Measurements from ENCODE around the gene PJVK. TPM values are rescaled to one million over a fixed set of nuclear protein-coding genes. Genes with fewer than 3 reads are reported as not detected.

Gene PJVK
- total and polyA plus RNA-seq, 10 donors, result 1.0 to 8.2 (median 2.2) TPM

DNA sequence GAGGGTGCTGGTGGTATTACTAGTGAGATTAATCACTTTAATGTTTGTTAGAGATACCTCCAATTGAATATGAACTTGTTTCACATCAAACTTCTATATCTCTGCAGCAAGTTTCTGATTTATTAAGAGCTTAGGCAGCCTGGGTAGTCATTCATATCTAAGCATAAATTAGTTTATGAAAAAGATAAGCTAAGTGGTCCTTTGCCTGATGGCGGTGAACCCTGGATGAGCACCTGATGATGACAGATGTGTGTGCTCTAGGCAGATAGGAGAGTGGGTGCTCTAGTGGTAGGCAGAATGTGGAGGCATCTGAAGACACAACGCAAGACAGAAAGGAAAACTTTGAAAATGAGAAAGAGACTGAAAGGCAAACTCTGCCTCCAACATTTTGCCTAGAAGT is 22.2 kb downstream of the PJVK start:
- WGBS, 5 donors, result 93 to 100% (median 95%) methylated on average over 2 of the region's 2 CpGs
- TF ChIP-seq, protein P1, sequence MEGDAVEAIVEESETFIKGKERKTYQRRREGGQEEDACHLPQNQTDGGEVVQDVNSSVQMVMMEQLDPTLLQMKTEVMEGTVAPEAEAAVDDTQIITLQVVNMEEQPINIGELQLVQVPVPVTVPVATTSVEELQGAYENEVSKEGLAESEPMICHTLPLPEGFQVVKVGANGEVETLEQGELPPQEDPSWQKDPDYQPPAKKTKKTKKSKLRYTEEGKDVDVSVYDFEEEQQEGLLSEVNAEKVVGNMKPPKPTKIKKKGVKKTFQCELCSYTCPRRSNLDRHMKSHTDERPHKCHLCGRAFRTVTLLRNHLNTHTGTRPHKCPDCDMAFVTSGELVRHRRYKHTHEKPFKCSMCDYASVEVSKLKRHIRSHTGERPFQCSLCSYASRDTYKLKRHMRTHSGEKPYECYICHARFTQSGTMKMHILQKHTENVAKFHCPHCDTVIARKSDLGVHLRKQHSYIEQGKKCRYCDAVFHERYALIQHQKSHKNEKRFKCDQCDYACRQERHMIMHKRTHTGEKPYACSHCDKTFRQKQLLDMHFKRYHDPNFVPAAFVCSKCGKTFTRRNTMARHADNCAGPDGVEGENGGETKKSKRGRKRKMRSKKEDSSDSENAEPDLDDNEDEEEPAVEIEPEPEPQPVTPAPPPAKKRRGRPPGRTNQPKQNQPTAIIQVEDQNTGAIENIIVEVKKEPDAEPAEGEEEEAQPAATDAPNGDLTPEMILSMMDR (IDR thresholded peaks at IDR 0.05 in 8 of 11, conservative IDR thresholded peaks at IDR 0.05 in 3 of 11), result no peak
- TF ChIP-seq POLR2A (IDR thresholded peaks at IDR 0.05), result no peak
- Histone ChIP-seq H3K36me3 (peaks cover 0 to 11% (median 0%) of the 10 kb centered on the region in 6 donors), H3K27ac (no peak overlapping the region), H3K4me3 (no peak overlapping the region), H3K4me1 (peaks cover 0 to 13% (median 12%) of the 10 kb centered on the region in 6 donors), H3K27me3 (replicated peaks in 1 of 7) (no peaks in the 10 kb centered on the region), H3K9me3 (no peaks in the 10 kb centered on the region)
- DNase-seq, result no peak
- intact Hi-C loops (cut with DNase I; ENCODE audit: low total_unique reads), result no loop called here

DNA sequence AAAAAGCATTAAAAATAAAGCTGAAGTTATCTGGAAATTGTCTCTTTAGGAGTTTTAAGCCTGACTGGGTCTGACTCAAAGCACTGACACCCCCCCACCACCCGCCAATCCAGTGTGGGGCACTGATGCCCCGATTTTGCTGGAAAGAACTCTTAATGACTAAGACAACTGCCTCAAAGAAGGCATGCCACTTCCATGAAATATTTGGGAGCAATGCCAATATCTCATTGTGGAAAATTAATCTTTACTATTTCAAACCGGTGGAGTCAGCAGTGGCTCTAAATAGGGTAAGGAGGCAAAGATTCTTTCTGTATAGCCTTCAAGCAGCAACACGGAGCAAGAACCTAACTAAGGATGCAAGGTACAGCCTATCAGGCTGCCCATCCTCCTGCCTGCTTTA is 22.8 kb downstream of the PJVK start:
- Histone ChIP-seq H3K4me1 (peaks cover 0 to 13% (median 12%) of the 10 kb centered on the region in 6 donors), H3K27ac (no peak overlapping the region), H3K4me3 (no peak overlapping the region), H3K27me3 (replicated peaks in 1 of 7) (no peaks in the 10 kb centered on the region), H3K36me3 (peaks cover 0 to 7% (median 0%) of the 10 kb centered on the region in 6 donors), H3K9me3 (no peaks in the 10 kb centered on the region)
- DNase-seq, result no peak
- TF ChIP-seq POLR2A (IDR thresholded peaks at IDR 0.05) (no peak), POLR2AphosphoS5 (IDR thresholded peaks at IDR 0.05) (no peak)
- TF ChIP-seq, protein P1 (IDR thresholded peaks at IDR 0.05 in 8 of 11, conservative IDR thresholded peaks at IDR 0.05 in 3 of 11), result no peak
- 84 to 87% (median 84%) methylated on average over 4 of the region's 4 CpGs for WGBS, 5 donors
- intact Hi-C loops (cut with DNase I; ENCODE audit: low total_unique reads), result no loop called here

DNA sequence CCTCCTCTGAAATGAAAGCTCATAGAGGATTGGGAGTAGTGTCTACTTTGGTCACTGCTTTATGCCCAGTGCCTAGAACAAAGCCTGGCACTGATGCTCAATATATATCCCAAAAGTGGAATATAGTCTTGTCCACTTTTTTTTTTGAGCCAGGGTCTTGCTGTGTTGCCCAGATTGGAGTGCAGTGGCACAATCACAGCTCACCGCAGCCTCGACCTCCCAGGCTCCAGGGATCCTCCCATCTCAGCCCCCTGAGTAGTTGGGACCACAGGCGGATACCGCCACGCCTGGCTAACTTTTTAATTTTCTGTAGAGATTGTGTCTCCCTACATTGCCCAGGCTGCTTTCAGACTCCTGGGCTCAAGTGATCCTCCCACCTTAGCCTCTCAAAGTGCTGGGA is 23.4 kb downstream of the PJVK start:
- no peaks in the 10 kb centered on the region for H3K27me3 ChIP-seq (replicated peaks in 1 of 7)
- WGBS, 5 donors, result 95 to 99% (median 97%) methylated on average over 5 of the region's 5 CpGs
- H3K27ac ChIP-seq, result no peak overlapping the region
- no peak overlapping the region for H3K4me3 ChIP-seq
- no peak for DNase-seq
- TF ChIP-seq, protein P1 (IDR thresholded peaks at IDR 0.05 in 8 of 11, conservative IDR thresholded peaks at IDR 0.05 in 3 of 11), result no peak
- TF ChIP-seq POLR2A (IDR thresholded peaks at IDR 0.05) (no peak), POLR2AphosphoS5 (IDR thresholded peaks at IDR 0.05) (no peak)
- H3K36me3 ChIP-seq, result peaks cover 0 to under 1% (median 0%) of the 10 kb centered on the region in 6 donors
- intact Hi-C loops (cut with DNase I; ENCODE audit: low total_unique reads), result no loop called here
- no peaks in the 10 kb centered on the region for H3K9me3 ChIP-seq
- peaks cover 5 to 19% (median 17%) of the 10 kb centered on the region in 6 donors for H3K4me1 ChIP-seq

DNA sequence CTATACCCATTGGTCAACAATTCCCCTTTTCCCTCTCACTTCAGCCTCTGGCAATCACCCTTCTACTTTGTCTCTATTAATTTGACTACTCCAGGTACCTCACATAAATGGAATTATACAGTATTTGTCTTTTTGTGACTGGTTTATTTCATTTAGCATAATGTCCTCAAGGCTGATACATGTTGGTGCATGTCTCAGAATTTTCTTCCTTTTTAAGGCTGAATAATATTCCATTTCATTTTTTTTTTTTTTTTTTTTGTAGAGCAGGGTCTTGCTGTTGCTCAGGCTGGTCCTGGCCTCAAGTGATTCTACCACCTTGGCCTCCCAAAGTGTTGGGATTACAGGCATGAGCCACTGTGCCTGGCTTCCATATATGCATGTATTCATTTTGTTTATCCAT is 25.3 kb downstream of the PJVK start:
- TF ChIP-seq POLR2AphosphoS5 (IDR thresholded peaks at IDR 0.05) (no peak), POLR2A (IDR thresholded peaks at IDR 0.05) (no peak)
- TF ChIP-seq, protein P1 (IDR thresholded peaks at IDR 0.05 in 8 of 11, conservative IDR thresholded peaks at IDR 0.05 in 3 of 11), result no peak
- no peak for DNase-seq
- intact Hi-C loops (cut with DNase I; ENCODE audit: low total_unique reads), result no loop called here
- no peak overlapping the region for H3K27ac ChIP-seq
- no peaks in the 10 kb centered on the region for H3K9me3 ChIP-seq
- H3K4me3 ChIP-seq, result no peak overlapping the region
- no peaks in the 10 kb centered on the region for H3K27me3 ChIP-seq (replicated peaks in 1 of 7)
- peaks cover 16 to 33% (median 28%) of the 10 kb centered on the region in 6 donors for H3K4me1 ChIP-seq
- no peaks in the 10 kb centered on the region for H3K36me3 ChIP-seq
